ENCODE results near the gene TECPR2. TPM values are rescaled to one million over a fixed set of nuclear protein-coding genes. Genes with fewer than 3 reads are reported as not detected.

TECPR2 gene
- total RNA-seq, 1 experiment from 2014 or later: 9.3 TPM

GRCh38 chr14:102442241-102443211, 79.8 kb downstream of the TECPR2 start:
- Mint-ChIP-seq H3K27me3 (ENCODE audit: insufficient read depth, unreplicated experiment) (no peaks in the 10 kb centered on the region), H3K36me3 (ENCODE audit: insufficient read depth, unreplicated experiment) (no peaks in the 10 kb centered on the region), H3K27ac (ENCODE audit: unreplicated experiment) (peak overlapping the region; percentile 62), H3K9me3 (ENCODE audit: unreplicated experiment) (no peaks in the 10 kb centered on the region), H3K4me3 (ENCODE audit: unreplicated experiment) (no peak overlapping the region), H3K4me1 (ENCODE audit: low read depth, unreplicated experiment) (no peaks in the 10 kb centered on the region)
- no peaks in the 10 kb centered on the region for H3K9me3 ChIP-seq
- BruUV-seq (replicated peaks): no TSS peak
- H3K4me1 ChIP-seq: no peaks in the 10 kb centered on the region
- peak; percentile 9 to 63 for DNase-seq
- ChIA-PET POLR2A (no interaction called here), CTCF (interaction anchor here (0.6 to 1.3 kb wide), 3 partner anchors 12 to 82 kb away, joined by 3 to 5 read pairs (median 5); no protein-coding TSS in a partner anchor)
- H3K4me3 ChIP-seq (ENCODE audit: low read depth, low read length): no peak overlapping the region
- TF ChIP-seq CTCF (IDR thresholded peaks at IDR 0.05; ENCODE audit: insufficient read depth in 1 of 2, low read depth in 1 of 2, low read length in 1 of 2, severe bottlenecking in 1 of 2, unreplicated experiment in 1 of 2): no peak
- no peaks in the 10 kb centered on the region; the same call in 1 of the 2 replicates for H3K36me3 ChIP-seq (ENCODE audit: control insufficient read depth, insufficient read depth, low read length)
- no peaks in the 10 kb centered on the region for H3K27me3 ChIP-seq (replicated peaks; ENCODE audit: control insufficient read depth, insufficient read depth, low read length)
- intact Hi-C loops (cut with micrococcal nuclease; ENCODE audit: unreplicated experiment): no loop called here

GRCh38 chr14:102445066-102445465, 82.3 kb downstream of the TECPR2 start:
- Mint-ChIP-seq H3K9me3 (ENCODE audit: unreplicated experiment) (no peaks in the 10 kb centered on the region), H3K4me3 (ENCODE audit: unreplicated experiment) (no peak overlapping the region), H3K27me3 (ENCODE audit: insufficient read depth, unreplicated experiment) (no peaks in the 10 kb centered on the region), H3K27ac (ENCODE audit: unreplicated experiment) (no peak overlapping the region), H3K36me3 (ENCODE audit: insufficient read depth, unreplicated experiment) (no peaks in the 10 kb centered on the region), H3K4me1 (ENCODE audit: low read depth, unreplicated experiment) (no peaks in the 10 kb centered on the region)
- no peak for DNase-seq
- no TSS peak for BruUV-seq (replicated peaks)
- H3K9me3 ChIP-seq: no peaks in the 10 kb centered on the region
- intact Hi-C loops (cut with micrococcal nuclease; ENCODE audit: unreplicated experiment): no loop called here
- ChIA-PET POLR2A (no interaction called here), CTCF (no interaction called here)
- H3K4me1 ChIP-seq: no peaks in the 10 kb centered on the region
- no peak for TF ChIP-seq CTCF (IDR thresholded peaks at IDR 0.05; ENCODE audit: insufficient read depth in 1 of 2, low read depth in 1 of 2, low read length in 1 of 2, severe bottlenecking in 1 of 2, unreplicated experiment in 1 of 2)
- H3K27me3 ChIP-seq (replicated peaks; ENCODE audit: control insufficient read depth, insufficient read depth, low read length): no peaks in the 10 kb centered on the region
- no peaks in the 10 kb centered on the region; the same call in 1 of the 2 replicates for H3K36me3 ChIP-seq (ENCODE audit: control insufficient read depth, insufficient read depth, low read length)
- no peak overlapping the region for H3K4me3 ChIP-seq (ENCODE audit: low read depth, low read length)

- Mint-ChIP-seq H3K9me3 (ENCODE audit: unreplicated experiment) (no peaks in the 10 kb centered on the region), H3K4me3 (ENCODE audit: unreplicated experiment) (no peak overlapping the region), H3K4me1 (ENCODE audit: low read depth, unreplicated experiment) (no peaks in the 10 kb centered on the region), H3K36me3 (ENCODE audit: insufficient read depth, unreplicated experiment) (no peaks in the 10 kb centered on the region), H3K27me3 (ENCODE audit: insufficient read depth, unreplicated experiment) (no peaks in the 10 kb centered on the region), H3K27ac (ENCODE audit: unreplicated experiment) (no peak overlapping the region)
- ChIA-PET CTCF (interaction anchor here (0.6 kb wide), 1 partner anchor 53 kb away, joined by 3 read pairs; no protein-coding TSS in a partner anchor), POLR2A (no interaction called here)
- TF ChIP-seq CTCF (IDR thresholded peaks at IDR 0.05; ENCODE audit: insufficient read depth in 1 of 2, low read depth in 1 of 2, low read length in 1 of 2, severe bottlenecking in 1 of 2, unreplicated experiment in 1 of 2): no peak
- intact Hi-C loops (cut with micrococcal nuclease; ENCODE audit: unreplicated experiment): no loop called here
- Histone ChIP-seq H3K27me3 (replicated peaks; ENCODE audit: control insufficient read depth, insufficient read depth, low read length) (no peaks in the 10 kb centered on the region), H3K36me3 (ENCODE audit: control insufficient read depth, insufficient read depth, low read length) (no peaks in the 10 kb centered on the region; the same call in 1 of the 2 replicates), H3K4me1 (no peaks in the 10 kb centered on the region), H3K4me3 (ENCODE audit: low read depth, low read length) (no peak overlapping the region), H3K9me3 (no peaks in the 10 kb centered on the region)
- DNase-seq: no peak
- no TSS peak for BruUV-seq (replicated peaks)
Observed at GRCh38 chr14:102445641-102446040, 82.9 kb downstream of the TECPR2 start.

Data from Caco-2 (cell line).